ENCODE results near the gene RREB1. TPM values are rescaled to one million over a fixed set of nuclear protein-coding genes. Genes with fewer than 3 reads are reported as not detected.

RREB1 gene
- total RNA-seq, 4 donors from 2014 or later = 17.7 to 36.6 (median 28.8) TPM

DNA sequence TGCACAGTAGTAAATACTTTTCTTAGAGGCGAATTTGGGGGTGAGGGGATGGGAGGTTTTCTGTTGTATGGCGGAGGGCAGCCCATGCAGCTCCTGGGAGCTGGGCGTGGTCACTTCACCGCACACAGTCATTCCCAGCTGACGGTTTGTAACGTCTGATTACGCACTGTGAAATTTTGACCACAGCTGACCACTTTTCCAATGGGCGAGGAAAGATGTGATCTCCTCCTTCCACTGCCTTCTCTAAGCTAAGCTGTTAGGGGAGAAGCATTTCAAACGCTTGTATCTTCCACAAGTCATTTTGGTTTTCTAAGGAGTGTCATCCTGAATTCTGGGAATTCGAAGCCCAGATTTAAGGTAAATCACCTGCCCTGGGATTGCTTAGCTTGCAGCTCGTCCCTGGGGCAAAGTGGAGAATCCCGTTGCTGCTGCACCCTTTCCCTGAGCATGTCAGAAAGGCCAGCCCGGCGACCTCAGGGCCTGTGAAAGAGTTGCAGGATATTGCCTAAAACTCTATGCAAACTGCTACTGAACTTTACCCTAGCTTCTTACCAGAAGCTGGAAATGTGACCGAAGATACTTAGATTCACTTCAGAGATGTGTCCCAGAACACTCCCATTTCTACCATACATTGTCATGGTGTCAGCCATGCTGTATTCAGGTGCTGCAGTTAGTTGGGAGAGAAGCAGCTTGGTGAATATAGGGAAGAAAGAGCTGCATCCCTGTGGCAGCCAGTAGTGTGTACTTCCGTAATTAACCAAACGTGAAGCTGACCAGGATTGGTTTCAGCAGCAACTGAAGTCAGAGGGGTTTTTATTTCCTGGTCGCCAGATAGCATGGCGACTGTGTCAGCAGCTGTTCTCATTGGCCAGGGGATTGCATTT is 58.9 kb downstream of the RREB1 start:
- TF ChIP-seq, protein P1, sequence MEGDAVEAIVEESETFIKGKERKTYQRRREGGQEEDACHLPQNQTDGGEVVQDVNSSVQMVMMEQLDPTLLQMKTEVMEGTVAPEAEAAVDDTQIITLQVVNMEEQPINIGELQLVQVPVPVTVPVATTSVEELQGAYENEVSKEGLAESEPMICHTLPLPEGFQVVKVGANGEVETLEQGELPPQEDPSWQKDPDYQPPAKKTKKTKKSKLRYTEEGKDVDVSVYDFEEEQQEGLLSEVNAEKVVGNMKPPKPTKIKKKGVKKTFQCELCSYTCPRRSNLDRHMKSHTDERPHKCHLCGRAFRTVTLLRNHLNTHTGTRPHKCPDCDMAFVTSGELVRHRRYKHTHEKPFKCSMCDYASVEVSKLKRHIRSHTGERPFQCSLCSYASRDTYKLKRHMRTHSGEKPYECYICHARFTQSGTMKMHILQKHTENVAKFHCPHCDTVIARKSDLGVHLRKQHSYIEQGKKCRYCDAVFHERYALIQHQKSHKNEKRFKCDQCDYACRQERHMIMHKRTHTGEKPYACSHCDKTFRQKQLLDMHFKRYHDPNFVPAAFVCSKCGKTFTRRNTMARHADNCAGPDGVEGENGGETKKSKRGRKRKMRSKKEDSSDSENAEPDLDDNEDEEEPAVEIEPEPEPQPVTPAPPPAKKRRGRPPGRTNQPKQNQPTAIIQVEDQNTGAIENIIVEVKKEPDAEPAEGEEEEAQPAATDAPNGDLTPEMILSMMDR (IDR thresholded peaks at IDR 0.05) = no peak
- TF ChIP-seq POLR2A (IDR thresholded peaks at IDR 0.05; ENCODE audit: low read depth) = no peak
- no peak for TF ChIP-seq POLR2AphosphoS5 (IDR thresholded peaks at IDR 0.05)
- no peak for TF ChIP-seq EP300 (IDR thresholded peaks at IDR 0.05)
- H3K36me3 ChIP-seq = no peaks in the 10 kb centered on the region
- H3K27ac ChIP-seq (replicated peaks in 1 of 4) = peak overlapping the region; percentile 41 to 78 (median 69)
- 71% methylated on average over 15 of the region's 19 CpGs for WGBS
- intact Hi-C loops (cut with DNase I) = loop anchor here (5.0 kb wide), 1 partner anchor 54 kb away; no protein-coding TSS in a partner anchor
- H3K4me3 ChIP-seq = no peak overlapping the region
- peaks cover 83 to 100% (median 94%) of the 10 kb centered on the region in 4 donors for H3K4me1 ChIP-seq
- H3K9me3 ChIP-seq = no peaks in the 10 kb centered on the region
- H3K27me3 ChIP-seq = no peaks in the 10 kb centered on the region
- DNase-seq (ENCODE audit: extremely low spot score) = no peak

DNA sequence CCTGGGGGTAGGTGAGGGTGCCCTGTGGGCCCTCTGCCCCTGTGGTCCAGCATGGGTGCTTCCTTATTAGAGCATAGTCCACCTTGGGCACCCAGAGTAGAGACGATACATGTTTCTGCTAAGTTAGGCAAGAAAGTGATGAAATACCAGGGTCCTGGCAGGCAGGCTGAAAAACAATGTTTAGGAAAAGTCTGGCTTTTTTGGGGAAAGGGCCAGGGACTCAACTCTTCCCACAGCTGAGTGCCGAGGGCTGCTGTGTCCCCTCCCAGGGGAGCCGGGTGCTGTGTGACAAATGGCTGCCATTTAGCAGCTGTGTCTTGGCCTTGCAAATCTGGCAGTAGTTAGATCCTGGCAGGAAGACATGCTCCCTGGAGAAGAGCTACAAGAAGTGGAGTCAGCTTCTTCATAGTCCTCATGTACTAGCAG is 61.5 kb downstream of the RREB1 start:
- intact Hi-C loops (cut with DNase I) = loop anchor here (5.0 kb wide), 1 partner anchor 57 kb away; no protein-coding TSS in a partner anchor
- H3K27ac ChIP-seq (replicated peaks in 1 of 4) = peak overlapping the region; percentile 61 to 80 (median 70)

DNA sequence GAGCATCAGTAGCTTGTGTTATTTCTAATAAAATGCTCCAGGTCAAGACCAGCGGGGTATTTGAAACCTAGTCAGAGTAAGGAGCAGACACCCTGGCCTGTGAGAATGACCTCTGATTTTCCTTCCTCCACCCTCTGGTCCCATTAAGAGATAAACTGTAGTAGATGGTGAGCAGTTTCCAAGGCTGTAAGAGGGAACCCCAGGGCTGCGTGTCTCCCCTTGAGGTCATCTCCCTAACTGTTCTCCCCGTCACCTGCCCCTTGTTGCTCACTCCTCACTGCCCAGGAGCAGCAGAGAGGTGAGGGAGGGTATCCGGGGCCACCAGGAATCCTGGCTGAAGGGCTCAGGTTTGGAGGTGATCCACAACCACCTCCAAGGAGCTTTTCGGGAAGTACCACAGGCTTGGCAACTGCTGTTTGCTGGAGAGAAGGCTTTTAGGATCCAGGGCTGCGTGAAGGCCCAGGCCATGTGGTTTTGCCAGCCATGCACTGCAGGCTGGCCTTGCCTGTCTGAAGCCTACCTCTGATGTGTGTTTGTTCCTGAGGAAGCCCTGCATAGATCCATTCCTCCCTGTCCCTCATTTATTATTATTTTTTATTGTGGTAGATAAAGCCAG is 62.5 kb downstream of the RREB1 start:
- 90% methylated on average over 6 of the region's 6 CpGs for WGBS
- intact Hi-C loops (cut with DNase I) = loop anchor here (5.0 kb wide), 1 partner anchor 33 kb away; no protein-coding TSS in a partner anchor
- Histone ChIP-seq H3K27me3 (no peaks in the 10 kb centered on the region), H3K4me3 (no peak overlapping the region), H3K9me3 (no peaks in the 10 kb centered on the region), H3K4me1 (peaks cover 82 to 100% (median 87%) of the 10 kb centered on the region in 4 donors), H3K27ac (replicated peaks in 1 of 4) (peak overlapping the region; percentile 61 to 80 (median 70)), H3K36me3 (no peaks in the 10 kb centered on the region)
- DNase-seq (ENCODE audit: extremely low spot score) = peak; percentile 88
- TF ChIP-seq, protein P1 (IDR thresholded peaks at IDR 0.05) = no peak
- TF ChIP-seq POLR2A (IDR thresholded peaks at IDR 0.05; ENCODE audit: low read depth) (no peak), EP300 (IDR thresholded peaks at IDR 0.05) (no peak), POLR2AphosphoS5 (IDR thresholded peaks at IDR 0.05) (no peak)

More for the DNA sequence above, 61.5 kb downstream of the RREB1 start:
- DNase-seq (ENCODE audit: extremely low spot score) = peak; percentile 93
- no peaks in the 10 kb centered on the region for H3K36me3 ChIP-seq
- no peaks in the 10 kb centered on the region for H3K9me3 ChIP-seq
- TF ChIP-seq, protein P1 (IDR thresholded peaks at IDR 0.05) = no peak
- TF ChIP-seq POLR2A (IDR thresholded peaks at IDR 0.05; ENCODE audit: low read depth) (no peak), POLR2AphosphoS5 (IDR thresholded peaks at IDR 0.05) (peak; percentile 36 to 41), EP300 (IDR thresholded peaks at IDR 0.05) (no peak)
- 17% methylated on average over 3 of the region's 3 CpGs for WGBS
- no peak overlapping the region for H3K4me3 ChIP-seq
- no peaks in the 10 kb centered on the region for H3K27me3 ChIP-seq
- H3K4me1 ChIP-seq = peaks cover 86 to 100% (median 92%) of the 10 kb centered on the region in 4 donors

GRCh38 chr6:7171119-7171518 is 63.4 kb downstream of the RREB1 start:
- no peaks in the 10 kb centered on the region for H3K27me3 ChIP-seq
- no peak overlapping the region for H3K4me3 ChIP-seq
- TF ChIP-seq POLR2A (IDR thresholded peaks at IDR 0.05; ENCODE audit: low read depth) (no peak), EP300 (IDR thresholded peaks at IDR 0.05) (no peak)
- no peaks in the 10 kb centered on the region for H3K9me3 ChIP-seq
- WGBS = 84% methylated on average over 10 of the region's 10 CpGs
- H3K36me3 ChIP-seq = no peaks in the 10 kb centered on the region
- H3K4me1 ChIP-seq = peaks cover 82 to 100% (median 87%) of the 10 kb centered on the region in 4 donors
- no peak for DNase-seq (ENCODE audit: extremely low spot score)
- intact Hi-C loops (cut with DNase I) = loop anchor here (5.0 kb wide), 1 partner anchor 34 kb away; no protein-coding TSS in a partner anchor
- H3K27ac ChIP-seq (replicated peaks in 1 of 4) = peak overlapping the region in 3 of 4 donors; percentile 61 to 80 (median 78)

GRCh38 chr6:7171733-7172132 is 64.0 kb downstream of the RREB1 start:
- WGBS = 96% methylated on average over 5 of the region's 5 CpGs
- no peaks in the 10 kb centered on the region for H3K27me3 ChIP-seq
- intact Hi-C loops (cut with DNase I) = loop anchor here (5.0 kb wide), 1 partner anchor 34 kb away; no protein-coding TSS in a partner anchor
- peaks cover 82 to 100% (median 86%) of the 10 kb centered on the region in 4 donors for H3K4me1 ChIP-seq
- TF ChIP-seq, protein P1 (IDR thresholded peaks at IDR 0.05) = no peak
- TF ChIP-seq EP300 (IDR thresholded peaks at IDR 0.05) (no peak), POLR2A (IDR thresholded peaks at IDR 0.05; ENCODE audit: low read depth) (no peak), POLR2AphosphoS5 (IDR thresholded peaks at IDR 0.05) (no peak)
- DNase-seq (ENCODE audit: extremely low spot score) = no peak
- peak overlapping the region in 1 of 4 donors; percentile 17 for H3K27ac ChIP-seq (replicated peaks in 1 of 4)
- H3K36me3 ChIP-seq = peaks cover 0 to 1% (median 0%) of the 10 kb centered on the region in 4 donors
- no peak overlapping the region for H3K4me3 ChIP-seq
- no peaks in the 10 kb centered on the region for H3K9me3 ChIP-seq
